Motor neuron (in vitro differentiated cells): ENCODE results near the gene EGR1. TPM values are rescaled to one million over a fixed set of nuclear protein-coding genes. Genes with fewer than 3 reads are reported as not detected.

Experiments
- ATAC-seq, 8 experiments: fragments of 200-7000 bp; cut with Tn5 transposase; replicated peaks in 6 of 8; 2 replicates each; pipeline ENCODE4 v1.8.0; 2021; ENCODE audit warnings: mild to moderate bottlenecking in 8 of 8, moderate library complexity in 8 of 8
- H3K27ac ChIP-seq, 2 donors: fragments of 250-450 bp; sonication (Bioruptor Pico); 2 replicates each; pipeline ENCODE4 v1.9.0; 2021; ENCODE audit warnings: antibody characterized with exemption in 2 of 2, mild to moderate bottlenecking in 2 of 2, moderate library complexity in 1 of 2
- H3K4me1 ChIP-seq, 2 donors: fragments of 250-450 bp; sonication (Bioruptor Pico); replicated peaks in 1 of 2; 2 replicates each; pipeline ENCODE4 v1.6.1; 2021; ENCODE audit warnings: antibody characterized with exemption in 2 of 2, mild to moderate bottlenecking in 2 of 2, moderate library complexity in 1 of 2
- H3K4me3 ChIP-seq, 5 donors: fragments of 250-450 bp; sonication (Bioruptor Pico); 2 replicates each; pipeline ENCODE4 v1.9.0; 2021; ENCODE audit warnings: antibody characterized with exemption in 5 of 5, mild to moderate bottlenecking in 5 of 5, moderate library complexity in 4 of 5
- WGBS, 10 experiments: fragments of 450-650 bp; shearing (Covaris generic); methylation state at CpG; one replicate each; pipeline ENCODE4 v1.0.0; 2022; 5-methylcytosine and 5-hydroxymethylcytosine counted together
- in situ Hi-C, 9 experiments: fragments of 400-800 bp; cut with MboI; loops; one replicate each; pipeline ENCODE4 v1.15.0; 2021; ENCODE audit warnings: low sequenced_read_pairs in 9 of 9, low pct_unique_long_range_greater_than_20kb in 2 of 9; ENCODE audit not compliant: unreplicated experiment in 9 of 9
- total RNA-seq, 8 experiments: library from RNA; unstranded; fragments of 300-600 nt; gene quantifications; 2 replicates each; pipeline versions ENCODE4 v1.2.3 to v1.2.4, GENCODE V29; 2022

Gene EGR1
- total RNA-seq, 8 experiments from 2014 or later, result 2.7 to 65.5 (median 4.9) TPM

GRCh38 chr5:138457531-138458275 lies 7.6 kb upstream of the EGR1 start:
- Histone ChIP-seq H3K27ac (no peak overlapping the region), H3K4me1 (peaks cover 21 to 27% of the 10 kb centered on the region in 2 donors), H3K4me3 (no peak overlapping the region)
- no peak for ATAC-seq
- 63 to 100% (median 80%) methylated on average over 2 to 10 of the region's 12 CpGs; no CpG with 5 or more reads in 4 of the 10 experiments for WGBS, 10 experiments
- in situ Hi-C loops, result loop anchor here in 1 of 9 experiments (10.0 kb wide), 1 partner anchor 97 kb away; no protein-coding TSS in a partner anchor

- peaks cover 23 to 30% of the 10 kb centered on the region in 2 donors for H3K4me1 ChIP-seq
- in situ Hi-C loops, result loop anchor here in 1 of 9 experiments (10.0 kb wide), 1 partner anchor 96 kb away; no protein-coding TSS in a partner anchor
- no peak overlapping the region for H3K4me3 ChIP-seq
- ATAC-seq, result peak in 5 of 8 experiments; percentile 45 to 54 (median 51)
- H3K27ac ChIP-seq, result no peak overlapping the region
- 20 to 40% methylated on average over 1 of the region's 11 CpGs; no CpG with 5 or more reads in 8 of the 10 experiments for WGBS, 10 experiments
Measured at GRCh38 chr5:138458384-138458783, 6.9 kb upstream of the EGR1 start.

GRCh38 chr5:138458856-138459255 lies 6.4 kb upstream of the EGR1 start:
- 97 to 100% methylated on average over 1 to 5 of the region's 9 CpGs; no CpG with 5 or more reads in 8 of the 10 experiments for WGBS, 10 experiments
- H3K4me3 ChIP-seq, result no peak overlapping the region
- in situ Hi-C loops, result loop anchor here in 1 of 9 experiments (10.0 kb wide), 1 partner anchor 96 kb away; no protein-coding TSS in a partner anchor
- no peak for ATAC-seq
- H3K27ac ChIP-seq, result no peak overlapping the region
- H3K4me1 ChIP-seq, result peaks cover 25 to 32% of the 10 kb centered on the region in 2 donors

GRCh38 chr5:138459311-138459933 lies 5.9 kb upstream of the EGR1 start:
- H3K27ac ChIP-seq, result no peak overlapping the region
- 75 to 100% (median 89%) methylated on average over 2 to 6 of the region's 11 CpGs; no CpG with 5 or more reads in 4 of the 10 experiments for WGBS, 10 experiments
- in situ Hi-C loops, result loop anchor here in 1 of 9 experiments (10.0 kb wide), 1 partner anchor 95 kb away; no protein-coding TSS in a partner anchor
- peaks cover 25 to 32% of the 10 kb centered on the region in 2 donors for H3K4me1 ChIP-seq
- no peak overlapping the region for H3K4me3 ChIP-seq
- no peak for ATAC-seq

- in situ Hi-C loops, result no loop called here
- no peak overlapping the region for H3K4me3 ChIP-seq
- no peak for ATAC-seq
- H3K27ac ChIP-seq, result no peak overlapping the region
- H3K4me1 ChIP-seq, result peaks cover 25 to 29% of the 10 kb centered on the region in 2 donors
- 71 to 100% (median 91%) methylated on average over 1 to 4 of the region's 4 CpGs; no CpG with 5 or more reads in 4 of the 10 experiments for WGBS, 10 experiments
Measured at GRCh38 chr5:138460032-138460693, 5.1 kb upstream of the EGR1 start.

- WGBS, 10 experiments, result 62 to 100% (median 90%) methylated on average over 1 to 10 of the region's 11 CpGs; no CpG with 5 or more reads in 1 of the 10 experiments
- in situ Hi-C loops, result no loop called here
- Histone ChIP-seq H3K4me1 (peaks cover 21 to 28% of the 10 kb centered on the region in 2 donors), H3K27ac (no peak overlapping the region), H3K4me3 (no peak overlapping the region)
- ATAC-seq, result no peak
Measured at GRCh38 chr5:138461343-138462125, 3.7 kb upstream of the EGR1 start.

- peak overlapping the region; percentile 95 to 96 for H3K27ac ChIP-seq
- 20 to 60% (median 60%) methylated on average over 1 of the region's 21 CpGs; no CpG with 5 or more reads in 7 of the 10 experiments for WGBS, 10 experiments
- peak in 1 of 8 experiments; percentile 1 for ATAC-seq
- H3K4me3 ChIP-seq, result peak overlapping the region; percentile 92 to 99 (median 98)
- peaks cover 7 to 21% of the 10 kb centered on the region in 2 donors for H3K4me1 ChIP-seq
- in situ Hi-C loops, result no loop called here
Measured at GRCh38 chr5:138463419-138464007, 1.8 kb upstream of the EGR1 start.

- ATAC-seq, result peak; percentile 5 to 63 (median 54)
- in situ Hi-C loops, result no loop called here
- WGBS, 10 experiments, result 0% methylated on average over 3 to 8 of the region's 34 CpGs; no CpG with 5 or more reads in 8 of the 10 experiments
- Histone ChIP-seq H3K27ac (peak overlapping the region; percentile 95 to 96), H3K4me1 (peaks cover 4 to 17% of the 10 kb centered on the region in 2 donors), H3K4me3 (peak overlapping the region; percentile 92 to 99 (median 98))
Measured at GRCh38 chr5:138464008-138464387, 1.3 kb upstream of the EGR1 start.

- Histone ChIP-seq H3K4me3 (peak overlapping the region; percentile 92 to 99 (median 98)), H3K27ac (peak overlapping the region; percentile 95 to 96), H3K4me1 (peaks cover 4 to 17% of the 10 kb centered on the region in 2 donors)
- ATAC-seq, result peak; percentile 23 to 75 (median 71)
- 0% methylated on average over 3 to 9 of the region's 64 CpGs; no CpG with 5 or more reads in 7 of the 10 experiments for WGBS, 10 experiments
- in situ Hi-C loops, result no loop called here
Measured at GRCh38 chr5:138464388-138465260, 655 bp upstream of the EGR1 start.

- WGBS, 10 experiments, result 5 to 100% (median 18%) methylated on average over 1 to 11 of the region's 39 CpGs; no CpG with 5 or more reads in 5 of the 10 experiments
- no peak for ATAC-seq
- in situ Hi-C loops, result no loop called here
- no peak overlapping the region for H3K27ac ChIP-seq
- H3K4me1 ChIP-seq, result peaks cover 4 to 17% of the 10 kb centered on the region in 2 donors
- H3K4me3 ChIP-seq, result peak overlapping the region; percentile 92 to 99 (median 98)
Measured at GRCh38 chr5:138466125-138466899, 1.0 kb downstream of the EGR1 start.
